Effector memory CD4-positive, alpha-beta T cell (primary cell): ENCODE data around the gene ANKRD28.
"Not testable (repeated sequence)": the region's sequence is repeated elsewhere in the genome, so short reads cannot be mapped to it uniquely, and the experiment has no call there.

Experiments used
- DNase-seq, 3 donors: peaks; one replicate each; pipeline ENCODE4 v3.0.0-alpha.2; 2020
- H3K27ac ChIP-seq: 2 replicates; pipeline ENCODE4 v1.7.0; 2013; ENCODE audit warnings: mild to moderate bottlenecking, low read length, moderate library complexity; ENCODE audit not compliant: insufficient read depth, poor library complexity, severe bottlenecking
- H3K27me3 ChIP-seq: replicated peaks from 2 replicates; pipeline ENCODE4 v1.7.0; 2013; ENCODE audit warnings: mild to moderate bottlenecking, low read length; ENCODE audit not compliant: insufficient read depth, control insufficient read depth, poor library complexity, severe bottlenecking
- H3K36me3 ChIP-seq: 2 replicates; pipeline ENCODE4 v1.7.0; 2013; ENCODE audit warnings: mild to moderate bottlenecking, low read length, moderate library complexity; ENCODE audit not compliant: control insufficient read depth, insufficient read depth
- H3K4me1 ChIP-seq: 2 replicates; pipeline ENCODE4 v1.7.0; 2013; ENCODE audit warnings: low read length, mild to moderate bottlenecking; ENCODE audit not compliant: control insufficient read depth, insufficient read depth, poor library complexity, severe bottlenecking
- H3K4me3 ChIP-seq: 2 replicates; pipeline ENCODE4 v1.7.0; 2013; ENCODE audit warnings: low read length, low read depth, mild to moderate bottlenecking; ENCODE audit not compliant: insufficient read depth, poor library complexity, severe bottlenecking
- H3K9me3 ChIP-seq: 2 replicates; pipeline ENCODE4 v1.7.0; 2013; ENCODE audit warnings: mild to moderate bottlenecking, low read length, moderate library complexity; ENCODE audit not compliant: control insufficient read depth

The ANKRD28 gene

DNA sequence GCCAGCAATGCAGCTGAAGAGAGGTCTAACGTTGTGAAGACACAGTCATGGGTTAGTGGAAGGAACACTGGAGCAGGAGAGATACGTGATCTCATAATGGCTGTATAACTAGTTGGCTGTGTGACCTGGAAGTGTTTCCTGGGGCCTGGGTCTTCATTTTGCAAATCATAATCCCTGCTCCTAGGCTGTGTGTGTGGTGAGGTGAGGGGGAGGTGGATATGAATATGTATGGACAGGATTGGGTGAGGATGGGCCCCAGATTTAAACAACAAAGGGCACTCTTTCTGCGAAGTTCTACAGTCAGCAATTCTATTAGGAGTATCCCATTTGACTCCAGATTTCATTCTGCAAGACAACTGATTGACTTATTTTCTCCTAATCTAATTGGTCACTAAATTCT, 41.3 kb downstream of the ANKRD28 start:
- Histone ChIP-seq H3K4me3 (no peak overlapping the region), H3K9me3 (no peaks in the 10 kb centered on the region), H3K4me1 (no peaks in the 10 kb centered on the region), H3K27ac (no peak overlapping the region), H3K27me3 (no peaks in the 10 kb centered on the region), H3K36me3 (peaks cover under 1% of the 10 kb centered on the region)
- DNase-seq = no peak

DNA sequence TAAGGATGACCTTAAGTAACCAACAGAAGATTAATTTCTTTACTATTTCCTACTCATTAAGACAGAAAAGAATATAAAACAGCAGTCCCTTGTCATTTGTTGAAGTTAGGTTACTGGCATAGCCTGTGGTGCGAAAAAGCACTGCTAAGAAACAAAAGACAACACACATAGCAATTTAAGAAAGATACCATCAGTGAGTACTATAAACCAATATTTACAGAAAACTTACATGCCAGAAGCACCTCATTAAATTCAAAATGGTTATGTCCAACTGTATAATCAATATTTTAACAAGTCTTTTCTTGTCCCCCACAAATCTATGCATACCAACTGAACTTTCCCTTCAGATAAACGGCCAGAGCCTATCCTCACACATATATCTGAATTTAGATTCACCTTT, 42.0 kb downstream of the ANKRD28 start:
- H3K27ac ChIP-seq = no peak overlapping the region
- H3K9me3 ChIP-seq = no peaks in the 10 kb centered on the region
- H3K4me3 ChIP-seq = no peak overlapping the region
- no peaks in the 10 kb centered on the region for H3K27me3 ChIP-seq
- peaks cover 6% of the 10 kb centered on the region for H3K36me3 ChIP-seq
- no peaks in the 10 kb centered on the region for H3K4me1 ChIP-seq
- no peak for DNase-seq

DNA sequence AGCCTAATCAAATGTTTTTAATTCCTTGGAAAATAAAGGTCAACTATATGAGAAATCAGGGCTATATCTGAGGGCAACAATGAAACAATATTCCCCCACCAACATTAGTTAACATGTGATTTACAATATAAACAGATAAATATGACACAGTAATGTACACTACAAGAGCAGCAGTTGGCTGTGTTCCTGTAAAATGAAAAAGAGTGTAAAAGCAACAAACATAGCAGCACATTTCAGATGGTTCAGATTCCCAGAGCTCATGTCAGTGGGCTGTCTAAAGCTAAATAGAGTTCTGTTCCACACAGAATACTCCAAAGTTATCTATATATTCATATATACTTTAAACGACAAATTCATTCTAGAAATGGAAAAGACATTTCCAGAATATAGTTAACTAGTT, 42.6 kb downstream of the ANKRD28 start:
- no peaks in the 10 kb centered on the region for H3K27me3 ChIP-seq
- H3K4me1 ChIP-seq = no peaks in the 10 kb centered on the region
- no peak overlapping the region for H3K27ac ChIP-seq
- H3K9me3 ChIP-seq = no peaks in the 10 kb centered on the region
- no peak for DNase-seq
- H3K36me3 ChIP-seq = peaks cover 6% of the 10 kb centered on the region
- no peak overlapping the region for H3K4me3 ChIP-seq

DNA sequence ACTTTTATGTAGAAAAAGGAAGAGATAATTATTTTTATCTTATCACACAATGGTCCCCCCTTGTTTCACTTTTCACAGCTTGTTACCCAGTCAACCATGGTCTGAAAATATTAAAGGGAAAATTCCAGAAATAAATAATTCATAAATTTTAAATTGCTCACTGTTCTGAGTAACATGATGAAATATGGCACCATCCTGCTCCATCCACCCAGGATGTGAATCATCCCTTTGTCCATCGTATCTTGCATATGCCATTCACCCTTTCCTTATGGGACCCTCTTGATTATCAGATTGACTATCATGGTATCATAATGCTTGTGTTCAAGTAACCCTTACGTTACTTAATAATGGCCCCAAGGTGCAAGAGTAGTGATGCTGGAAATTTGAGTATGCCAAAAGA, 43.7 kb downstream of the ANKRD28 start:
- Histone ChIP-seq H3K36me3 (peaks cover 6% of the 10 kb centered on the region), H3K27ac (no peak overlapping the region), H3K9me3 (no peaks in the 10 kb centered on the region), H3K4me1 (no peaks in the 10 kb centered on the region), H3K27me3 (no peaks in the 10 kb centered on the region), H3K4me3 (no peak overlapping the region)
- DNase-seq = no peak

DNA sequence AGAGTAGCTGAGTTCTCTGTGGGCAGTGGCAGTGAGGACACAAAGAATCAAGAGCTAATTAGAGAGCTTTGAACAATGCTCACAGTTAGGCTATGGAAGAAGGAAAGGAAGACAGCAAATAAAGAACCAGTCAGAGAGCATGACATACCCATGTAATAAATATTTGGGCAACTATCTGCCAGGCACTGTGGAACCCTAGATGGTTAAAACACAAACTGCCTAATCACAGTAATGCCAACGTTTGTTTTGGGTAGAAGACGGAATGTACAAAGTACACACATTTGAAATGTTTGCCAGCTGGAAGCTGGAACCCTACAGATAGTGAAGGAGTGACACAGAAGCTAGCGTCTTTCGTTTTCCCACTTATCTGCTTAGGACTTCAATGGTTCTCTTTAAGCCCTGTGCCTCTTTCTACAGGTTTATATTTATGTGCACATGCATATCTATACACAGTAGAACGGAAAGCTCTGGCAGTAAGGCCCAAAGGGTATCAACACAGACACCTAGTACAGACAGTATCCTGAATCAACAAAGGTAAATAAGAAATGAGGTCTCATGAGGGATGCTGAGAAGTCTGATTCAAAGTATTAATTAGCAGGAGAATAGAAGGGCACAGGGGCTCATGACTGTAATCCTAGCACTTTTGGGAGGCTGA, 44.6 kb downstream of the ANKRD28 start:
- no peaks in the 10 kb centered on the region for H3K4me1 ChIP-seq
- no peak for DNase-seq
- no peaks in the 10 kb centered on the region for H3K27me3 ChIP-seq
- H3K27ac ChIP-seq = no peak overlapping the region
- H3K4me3 ChIP-seq = no peak overlapping the region
- no peaks in the 10 kb centered on the region for H3K9me3 ChIP-seq
- peaks cover 6% of the 10 kb centered on the region for H3K36me3 ChIP-seq

DNA sequence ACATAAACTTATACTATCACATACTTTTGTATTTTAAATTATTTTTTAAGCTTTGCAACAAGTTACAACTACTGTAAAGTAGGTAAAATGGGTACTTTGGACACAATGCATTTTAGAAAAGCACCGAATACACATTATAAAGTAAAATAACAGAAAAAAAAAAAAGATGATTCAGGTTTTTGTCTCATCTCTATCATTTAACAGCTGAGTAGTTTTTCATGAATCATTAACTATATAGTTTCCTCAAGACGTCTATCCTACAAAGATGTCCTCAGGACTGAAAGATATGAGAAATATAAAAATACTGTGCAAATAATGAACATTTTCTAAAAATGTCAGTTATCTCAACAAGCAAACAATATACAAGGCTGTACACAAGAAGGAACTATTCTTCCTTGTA, 46.9 kb downstream of the ANKRD28 start:
- Histone ChIP-seq H3K4me1 (no peaks in the 10 kb centered on the region), H3K27me3 (no peaks in the 10 kb centered on the region), H3K9me3 (no peaks in the 10 kb centered on the region), H3K4me3 (no peak overlapping the region), H3K36me3 (peaks cover 6% of the 10 kb centered on the region), H3K27ac (no peak overlapping the region)
- DNase-seq = no peak

DNA sequence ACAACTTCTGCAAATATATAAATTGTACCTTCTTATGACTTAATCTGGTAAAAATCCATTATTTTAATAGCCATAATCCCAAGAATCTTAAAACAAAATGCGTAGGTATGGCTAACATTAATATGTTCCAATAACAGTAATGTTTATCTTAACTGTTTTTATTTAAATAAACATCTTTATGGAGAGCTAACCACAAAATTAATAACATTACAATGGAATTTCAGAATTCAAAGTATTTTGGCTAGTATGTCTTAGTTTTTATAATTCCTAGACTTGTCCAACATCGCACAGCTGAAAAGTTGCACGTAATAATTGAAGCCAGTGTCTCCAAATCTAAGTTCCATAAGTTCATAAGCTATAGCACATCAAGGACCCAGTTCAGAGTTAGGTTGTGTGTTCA, 47.6 kb downstream of the ANKRD28 start:
- no peaks in the 10 kb centered on the region for H3K27me3 ChIP-seq
- no peaks in the 10 kb centered on the region for H3K4me1 ChIP-seq
- no peak overlapping the region for H3K4me3 ChIP-seq
- DNase-seq = no peak
- no peak overlapping the region for H3K27ac ChIP-seq
- peaks cover 6% of the 10 kb centered on the region for H3K36me3 ChIP-seq
- no peaks in the 10 kb centered on the region for H3K9me3 ChIP-seq

DNA sequence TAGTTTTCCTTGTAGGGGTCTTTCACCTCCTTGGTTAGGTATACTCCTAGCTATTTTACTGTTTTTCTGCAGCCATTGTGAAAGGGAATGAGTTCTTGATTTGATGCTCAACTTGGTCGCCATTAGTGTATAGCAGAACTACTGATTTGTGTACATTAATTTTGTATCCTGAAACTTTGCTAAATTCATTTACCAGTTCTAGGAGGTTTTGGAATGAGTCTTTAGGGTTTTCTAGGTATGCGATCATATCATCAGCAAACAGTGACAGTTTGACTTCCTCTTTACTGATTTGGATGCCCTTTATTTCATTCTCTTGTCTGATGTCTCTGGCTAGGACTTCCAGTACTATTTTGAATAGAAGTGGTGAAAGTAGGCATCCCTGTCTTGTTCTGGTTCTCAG, 51.9 kb downstream of the ANKRD28 start:
- H3K4me1 ChIP-seq, DNase-seq, H3K4me3 ChIP-seq, H3K27me3 ChIP-seq, H3K9me3 ChIP-seq, H3K36me3 ChIP-seq, H3K27ac ChIP-seq: not testable (repeated sequence)

DNA sequence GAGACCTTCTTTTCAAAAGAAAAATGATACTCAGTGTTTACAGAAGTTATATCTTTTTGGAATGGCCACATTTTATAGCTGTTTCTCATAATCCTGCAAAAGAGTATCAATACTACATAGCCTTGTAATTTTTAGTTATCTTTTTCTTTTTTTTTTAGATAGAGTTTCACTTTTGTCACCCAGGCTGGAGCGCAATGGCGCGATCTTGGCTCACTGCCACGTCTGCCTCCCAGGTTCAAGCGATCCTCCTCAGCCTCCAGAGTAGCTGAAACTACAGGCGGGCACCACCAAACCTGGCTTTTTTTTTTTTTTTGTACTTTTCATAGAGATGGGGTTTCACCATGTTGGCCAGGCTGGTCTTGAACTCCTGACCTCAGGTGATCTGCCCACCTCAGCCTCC, 53.6 kb downstream of the ANKRD28 start:
- Histone ChIP-seq H3K4me3 (no peak overlapping the region), H3K27ac (no peak overlapping the region), H3K4me1 (no peaks in the 10 kb centered on the region), H3K27me3 (no peaks in the 10 kb centered on the region), H3K9me3 (no peaks in the 10 kb centered on the region), H3K36me3 (no peaks in the 10 kb centered on the region)
- no peak for DNase-seq

DNA sequence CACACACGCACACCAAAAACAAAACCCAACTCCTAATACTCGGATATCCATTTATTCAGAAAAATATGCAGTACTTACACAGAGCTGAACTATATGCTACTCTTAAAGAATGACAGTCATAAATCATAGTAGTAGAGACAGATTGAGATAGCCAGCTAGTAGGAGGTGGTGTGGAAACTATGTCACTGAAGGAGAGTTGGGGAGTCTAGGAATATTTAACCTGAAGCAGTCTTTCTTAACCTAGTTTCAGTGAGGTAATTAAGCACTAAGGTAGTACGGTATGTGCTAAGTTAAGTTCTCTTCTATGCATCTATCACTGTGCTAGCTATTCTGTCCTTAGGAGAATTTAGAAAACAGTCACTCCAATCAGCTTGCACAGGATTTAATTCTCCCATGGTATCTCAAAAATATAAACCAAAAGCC, 54.2 kb downstream of the ANKRD28 start:
- H3K27me3 ChIP-seq = no peaks in the 10 kb centered on the region
- no peak overlapping the region for H3K4me3 ChIP-seq
- no peaks in the 10 kb centered on the region for H3K36me3 ChIP-seq
- DNase-seq = no peak
- no peak overlapping the region for H3K27ac ChIP-seq
- no peaks in the 10 kb centered on the region for H3K4me1 ChIP-seq
- no peaks in the 10 kb centered on the region for H3K9me3 ChIP-seq
